ENCODE measurements around the gene SNTB2.

SNTB2 gene

GRCh38 chr16:69349536-69349935 lies 162.6 kb downstream of the SNTB2 start:
- no peak for DNase-seq

- DNase-seq = no peak
These were observed 163.7 kb downstream of the SNTB2 start for GRCh38 chr16:69350536-69351133.

GRCh38 chr16:69351309-69352027 lies 164.5 kb downstream of the SNTB2 start, which contains the start of gene TMED6:
Gene TMED6 (minus strand): TSS chr16:69351786. CDS start chr16:69351753, 33 bp downstream.
- DNase-seq = no peak

Measured in stimulated activated CD4-positive, alpha-beta T cell treated with anti-CD3 and anti-CD28 coated beads, Interleukin-15, amount 100 ng/mL, for 24 hours (primary cell).